Dermis blood vessel endothelial cell (primary cell): Measurements from ENCODE around the gene DISC1. TPM values are rescaled to one million over a fixed set of nuclear protein-coding genes. Genes with fewer than 3 reads are reported as not detected.

ENCODE experiments used
- DNase-seq: peaks from one replicate; pipeline ENCODE4 v3.0.0; 2010
- total RNA-seq: library from RNA; depleted of rRNA; stranded (reverse); fragments of >200 nt; gene quantifications from 2 replicates; pipeline ENCODE4 v1.2.3, GENCODE V29; 2014

The DISC1 gene
- total RNA-seq, 1 donor from 2014 or later, result 19.9 TPM

DNA sequence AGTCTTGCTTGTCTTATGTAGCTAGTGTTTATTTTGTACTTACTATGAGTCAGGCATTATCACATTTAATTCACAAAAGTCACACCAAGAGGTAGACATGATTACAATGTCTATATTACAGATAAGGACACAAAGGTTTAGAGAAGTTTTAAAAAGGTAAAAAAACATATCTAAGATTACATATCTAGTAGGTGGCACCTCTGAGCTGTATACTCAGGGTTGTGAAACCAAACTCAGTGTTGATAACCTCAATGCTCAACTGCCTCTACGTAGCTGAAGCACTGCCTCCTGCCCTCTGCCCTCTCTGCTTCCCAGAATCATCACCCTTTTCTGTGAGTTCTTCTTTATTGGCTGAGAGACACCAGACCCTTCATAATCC, 431.3 kb downstream of the DISC1 start:
- no peak for DNase-seq

DNA sequence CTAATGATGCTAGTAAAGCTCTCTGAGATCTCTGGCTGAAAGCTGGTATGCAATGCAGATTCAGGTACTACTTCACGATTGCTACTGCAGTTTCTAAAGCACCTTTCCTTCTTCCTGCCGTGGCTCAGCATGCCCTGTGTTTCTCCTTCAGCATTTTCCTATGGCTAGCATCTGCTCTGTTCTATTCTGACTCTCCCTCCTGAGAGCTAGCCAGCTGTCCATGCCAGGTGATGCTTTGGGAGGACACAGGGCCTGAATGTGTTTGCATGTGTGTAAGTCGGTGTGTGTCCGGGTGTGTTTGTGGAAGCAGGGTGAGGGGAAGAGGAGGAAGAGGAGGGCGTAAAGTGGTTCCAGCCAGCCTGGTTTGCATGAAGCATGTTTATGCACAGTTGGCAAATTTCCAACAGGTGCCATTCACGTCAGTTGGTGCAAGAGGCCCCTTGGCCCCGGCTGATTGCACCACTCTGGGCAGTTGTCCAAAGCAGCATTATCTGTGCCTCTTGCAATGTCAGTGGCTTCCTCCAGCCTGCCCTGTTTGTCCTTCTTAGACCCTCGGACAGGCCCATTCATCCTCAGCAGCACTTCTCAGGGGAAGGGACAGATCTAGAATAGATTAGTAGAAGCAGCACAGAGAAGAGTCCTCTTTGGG, 433.3 kb downstream of the DISC1 start:
- DNase-seq, result no peak

DNA sequence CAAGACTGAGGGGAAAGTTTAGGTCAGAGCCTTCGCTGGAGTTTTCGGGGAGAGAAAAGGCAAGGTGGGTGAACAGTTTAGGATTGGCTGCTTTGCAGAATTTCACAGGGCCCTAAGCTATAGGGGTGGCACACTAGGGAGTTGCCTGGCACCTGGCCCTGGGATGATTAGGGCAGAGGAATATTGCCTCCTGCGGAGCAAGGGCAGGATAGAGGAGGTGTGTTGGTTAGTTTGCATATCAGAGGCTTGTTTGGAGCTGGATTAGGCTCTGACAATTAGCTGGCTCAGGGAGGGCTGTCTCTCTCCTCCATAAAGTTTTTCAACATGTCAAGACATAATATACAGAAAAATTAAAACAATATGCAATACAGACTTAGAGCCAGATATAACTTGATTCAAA, 436.4 kb downstream of the DISC1 start:
- DNase-seq, result no peak

DNA sequence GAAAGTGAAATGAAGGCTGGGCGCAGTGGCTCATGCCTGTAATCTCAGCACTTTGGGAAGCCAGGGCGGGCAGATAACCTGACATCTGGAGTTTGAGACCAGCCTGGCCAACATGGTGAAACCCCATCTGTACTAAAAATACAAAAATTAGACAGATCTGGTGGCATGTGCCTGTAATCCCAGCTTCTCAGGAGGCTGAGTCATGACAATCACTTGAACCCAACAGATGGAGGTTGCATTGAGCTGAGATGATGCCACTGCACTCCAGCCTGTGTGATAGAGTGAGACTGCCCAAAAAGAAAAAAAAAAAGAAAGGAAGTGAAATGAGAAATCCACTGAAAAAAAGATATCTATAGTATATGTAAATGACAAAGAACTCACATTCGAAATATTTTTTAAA, 439.9 kb downstream of the DISC1 start:
- DNase-seq, result no peak

DNA sequence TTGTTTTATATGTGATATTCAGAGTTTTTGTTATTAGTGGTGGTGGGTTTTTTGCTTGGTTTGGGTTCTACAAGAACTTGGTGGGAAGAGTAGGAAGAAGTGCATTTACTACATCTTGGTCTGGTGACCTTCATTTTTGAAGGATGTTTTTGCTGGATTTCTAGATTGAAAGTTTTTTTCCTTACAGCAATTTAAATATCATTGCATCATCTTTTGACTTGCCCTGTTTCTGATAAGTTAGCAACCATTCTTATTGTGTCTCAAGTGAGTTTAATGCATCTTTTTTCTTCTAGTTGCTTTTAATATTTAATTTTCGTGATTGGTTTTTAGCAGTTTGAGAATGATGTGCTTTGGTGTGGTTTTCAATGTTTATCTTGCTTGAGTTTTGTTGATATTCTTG, 447.7 kb downstream of the DISC1 start:
- DNase-seq, result no peak

DNA sequence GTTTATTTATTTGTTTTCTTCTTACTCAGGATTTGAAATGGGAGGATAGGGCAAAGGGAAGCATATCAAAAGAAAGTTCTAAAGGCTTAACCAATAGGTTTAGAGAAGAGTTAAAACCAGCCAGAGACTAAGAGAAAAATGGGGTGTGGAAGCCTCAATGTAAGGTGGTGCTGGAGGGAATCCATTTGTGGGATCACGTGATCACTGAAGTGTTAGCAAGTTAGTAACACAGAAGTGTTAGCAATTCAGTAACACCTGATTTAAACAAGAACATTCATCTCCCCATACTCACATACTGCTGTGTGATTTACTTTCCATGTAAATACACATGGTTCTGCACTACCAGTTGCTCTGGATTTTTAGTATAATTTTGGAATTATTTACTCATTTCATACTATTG, 451.2 kb downstream of the DISC1 start:
- DNase-seq, result no peak

DNA sequence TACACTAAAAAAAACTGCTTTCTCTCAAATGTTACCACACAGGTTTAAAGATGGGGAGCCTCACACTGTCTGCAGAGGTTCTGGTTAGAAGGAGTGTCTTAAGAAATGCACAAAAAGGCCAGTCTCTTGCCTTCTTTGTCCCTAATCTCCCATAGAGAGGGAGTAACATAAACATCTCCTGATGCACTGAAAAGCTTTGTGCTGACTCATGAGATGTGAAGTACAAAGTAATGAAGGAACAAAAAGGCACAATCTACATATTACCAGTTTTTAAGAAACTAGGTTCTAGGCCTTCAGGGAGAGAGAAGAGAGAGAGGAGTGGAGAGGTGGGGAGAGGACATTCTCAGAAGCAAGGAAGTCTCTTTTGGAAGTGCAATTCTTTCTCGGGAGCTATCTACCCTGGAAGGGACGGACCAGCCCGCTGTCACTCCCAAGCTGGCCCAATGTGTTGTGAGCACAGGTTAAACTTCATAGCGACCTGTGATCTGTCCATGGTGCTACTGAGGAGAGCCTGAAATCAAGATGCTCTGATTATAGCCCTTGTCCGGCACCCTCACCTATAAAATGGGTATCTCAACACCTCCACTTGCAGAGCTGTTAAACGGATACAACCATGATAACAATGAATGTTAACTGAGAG, 458.1 kb downstream of the DISC1 start:
- DNase-seq, result peak; percentile 37

DNA sequence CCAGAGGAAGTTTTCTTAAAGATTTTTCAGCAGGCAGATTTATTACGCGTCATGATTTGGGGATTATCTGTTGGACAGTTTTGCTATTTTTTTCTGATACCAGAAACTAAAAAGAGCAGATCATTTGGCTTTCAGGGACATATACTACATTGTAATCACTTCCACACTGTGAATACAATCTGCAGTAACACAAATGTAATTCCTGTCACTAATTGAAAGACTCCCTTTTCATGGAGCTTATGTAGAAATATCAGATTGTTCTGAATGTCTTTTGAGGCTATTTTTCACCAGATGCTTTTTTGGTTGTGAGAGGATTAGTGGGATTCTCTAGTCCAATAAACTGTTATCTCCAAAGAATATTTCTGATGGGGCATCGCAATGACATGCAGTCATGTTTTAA, 464.2 kb downstream of the DISC1 start:
- DNase-seq, result no peak

Other genes starting within 250 kb of the DISC1 start
- 125 and 129 TPM in 2 replicates for gene EGLN1, start 204.5 kb upstream of the DISC1 start, total RNA-seq
- 38.0 and 42.4 TPM in 2 replicates for gene TSNAX, start 98.1 kb upstream of the DISC1 start, total RNA-seq